Activated T-cell treated with anti-CD3 and anti-CD28 coated beads for 4 hours (primary cell): ENCODE measurements around the gene IMPG1.
"Not testable (repeated sequence)": the region's sequence is repeated elsewhere in the genome, so short reads cannot be mapped to it uniquely, and the experiment has no call there.

ENCODE experiments used
- DNase-seq: peaks from one replicate; pipeline ENCODE4 v3.0.0-alpha.2; 2020

Gene IMPG1

GRCh38 chr6:75946146-75946831, 126.2 kb downstream of the IMPG1 start:
- no peak for DNase-seq

GRCh38 chr6:75943381-75943780, 129.1 kb downstream of the IMPG1 start:
- DNase-seq = no peak

- DNase-seq = no peak
Observed at GRCh38 chr6:75941509-75941908, 131.0 kb downstream of the IMPG1 start.

GRCh38 chr6:75940564-75940963, 131.9 kb downstream of the IMPG1 start:
- no peak for DNase-seq

- DNase-seq = no peak
Observed at GRCh38 chr6:75937846-75938245, 134.6 kb downstream of the IMPG1 start.

- no peak for DNase-seq
Observed at GRCh38 chr6:75936682-75937081, 135.8 kb downstream of the IMPG1 start.

- DNase-seq = no peak
Observed at GRCh38 chr6:75935473-75935793, 137.0 kb downstream of the IMPG1 start.

GRCh38 chr6:75934643-75935472, 137.6 kb downstream of the IMPG1 start:
- no peak for DNase-seq

GRCh38 chr6:75933387-75933975, 139.0 kb downstream of the IMPG1 start:
- DNase-seq = no peak

GRCh38 chr6:75932067-75932466, 140.4 kb downstream of the IMPG1 start:
- DNase-seq = no peak

- DNase-seq = no peak
Observed at GRCh38 chr6:75931011-75931680, 141.3 kb downstream of the IMPG1 start.

GRCh38 chr6:75926293-75927168, 145.9 kb downstream of the IMPG1 start:
- DNase-seq = no peak

GRCh38 chr6:75922226-75922625, 150.2 kb downstream of the IMPG1 start:
- no peak for DNase-seq

GRCh38 chr6:75913040-75913439, 159.4 kb downstream of the IMPG1 start:
- DNase-seq = no peak

- DNase-seq = no peak
Observed at GRCh38 chr6:75907444-75907843, 165.0 kb downstream of the IMPG1 start.

GRCh38 chr6:75906871-75907270, 165.6 kb downstream of the IMPG1 start:
- no peak for DNase-seq

- DNase-seq = not testable (repeated sequence)
Observed at GRCh38 chr6:75905129-75905528, 167.3 kb downstream of the IMPG1 start.

GRCh38 chr6:75900216-75900615, 172.2 kb downstream of the IMPG1 start:
- DNase-seq = not testable (repeated sequence)

GRCh38 chr6:75896526-75896925, 175.9 kb downstream of the IMPG1 start:
- no peak for DNase-seq

GRCh38 chr6:75893776-75894152, 178.7 kb downstream of the IMPG1 start:
- DNase-seq = no peak

- DNase-seq = no peak
Observed at GRCh38 chr6:75893058-75893775, 179.2 kb downstream of the IMPG1 start.

- DNase-seq = no peak
Observed at GRCh38 chr6:75892384-75892783, 180.1 kb downstream of the IMPG1 start.
